SK-N-SH (cell line): Measurements from ENCODE around the gene INPP5E. TPM values are rescaled to one million over a fixed set of nuclear protein-coding genes. Genes with fewer than 3 reads are reported as not detected.

Source experiments
- CTCF ChIA-PET: fragments of 300-600, 350-600 bp; formaldehyde crosslinking; extraction: SDS; loops from one replicate; lab custom pipeline; 2021; lab: Yijun Ruan, JAX
- POLR2A ChIA-PET: fragments of 350-600 bp; sonication (Branson Sonifier 250); formaldehyde crosslinking; extraction: SDS; loops from one replicate; lab custom pipeline; 2020; ENCODE audit warnings: antibody characterized with exemption, inconsistent platforms; lab: Yijun Ruan, JAX
- DNase-seq: peaks from one replicate; pipeline ENCODE4 v3.0.0; 2012
- H2AFZ ChIP-seq: fragments of 200-600 bp; sonication (generic); 2 replicates; pipeline ENCODE4 v1.8.1; 2016; ENCODE audit warnings: antibody characterized with exemption, mild to moderate bottlenecking, low read depth
- H3F3A ChIP-seq: fragments of 200-600 bp; sonication (generic); replicated peaks from 2 replicates; pipeline ENCODE3; 2016; ENCODE audit warnings: antibody characterized with exemption, mild to moderate bottlenecking; ENCODE audit not compliant: insufficient read depth
- H3K27ac ChIP-seq, 2 experiments: fragments of 200-500 bp in 1 of 2; fragments of 200-600 bp in 1 of 2; sonication (Bioruptor generic) in 1 of 2; sonication (generic), shearing (Covaris generic) in 1 of 2; 2 replicates each; pipeline versions ENCODE4 v1.5.1 to v1.6.1; 2014 to 2016; ENCODE audit warnings: low read depth in 2 of 2, inconsistent platforms in 1 of 2, low read length in 1 of 2, mild to moderate bottlenecking in 1 of 2, mixed read lengths in 1 of 2
- H3K27me3 ChIP-seq: fragments of 200-600 bp; sonication (generic), shearing (Covaris generic); 2 replicates; pipeline ENCODE4 v1.6.1; 2016; ENCODE audit warnings: mixed run types; ENCODE audit not compliant: insufficient read depth
- H3K36me3 ChIP-seq, 2 experiments: fragments of 200-500 bp in 1 of 2; fragments of 200-600 bp in 1 of 2; sonication (Bioruptor generic) in 1 of 2; sonication (generic) in 1 of 2; replicated peaks in 1 of 2; 2 replicates each; pipeline versions ENCODE3 to v1.5.1; 2014 to 2016; ENCODE audit warnings: low read length in 1 of 2, mild to moderate bottlenecking in 1 of 2; ENCODE audit not compliant: insufficient read depth in 2 of 2, control insufficient read depth in 1 of 2
- H3K4me1 ChIP-seq, 2 experiments: fragments of 200-500 bp in 1 of 2; fragments of 200-600 bp in 1 of 2; sonication (Bioruptor generic) in 1 of 2; sonication (generic), shearing (Covaris generic) in 1 of 2; 2 replicates each; pipeline versions ENCODE4 v1.5.1 to v1.6.1; 2014 to 2016; ENCODE audit warnings: low read depth in 1 of 2, low read length in 1 of 2, mixed run types in 1 of 2; ENCODE audit not compliant: insufficient read depth in 2 of 2, control insufficient read depth in 1 of 2
- H3K4me2 ChIP-seq: fragments of 200-600 bp; sonication (generic), shearing (Covaris generic); 2 replicates; pipeline ENCODE4 v1.6.1; 2017; ENCODE audit warnings: mixed run types
- H3K4me3 ChIP-seq, 2 experiments: fragments of 200-500 bp in 1 of 2; fragments of 200-600 bp in 1 of 2; sonication (Bioruptor generic) in 1 of 2; sonication (generic), shearing (Covaris generic) in 1 of 2; 2 replicates each; pipeline versions ENCODE4 v1.5.1 to v1.8.1; 2014 to 2016; ENCODE audit warnings: low read depth in 2 of 2, inconsistent platforms in 1 of 2, low read length in 1 of 2, mild to moderate bottlenecking in 1 of 2, mixed read lengths in 1 of 2, moderate library complexity in 1 of 2
- H3K79me2 ChIP-seq: fragments of 200-600 bp; sonication (generic); 2 replicates; pipeline ENCODE4 v1.8.1; 2017; ENCODE audit warnings: mild to moderate bottlenecking; ENCODE audit not compliant: insufficient read depth
- H3K9ac ChIP-seq: fragments of 200-600 bp; sonication (generic); 2 replicates; pipeline ENCODE4 v1.6.1; 2017; ENCODE audit warnings: mixed run types
- H3K9me2 ChIP-seq: fragments of 200-600 bp; sonication (generic); 2 replicates; pipeline ENCODE4 v1.6.1; 2017; ENCODE audit warnings: mixed run types
- H3K9me3 ChIP-seq: fragments of 200-600 bp; sonication (generic); 2 replicates; pipeline ENCODE4 v1.6.1; 2017; ENCODE audit warnings: mixed run types, mild to moderate bottlenecking, moderate library complexity
- H4K20me1 ChIP-seq: fragments of 200-600 bp; sonication (generic); 2 replicates; pipeline ENCODE4 v1.6.1; 2017; ENCODE audit warnings: mild to moderate bottlenecking, mixed run types; ENCODE audit not compliant: insufficient read depth
- CTCF ChIP-seq: fragments of 200-600 bp; sonication (generic); IDR thresholded peaks from 2 replicates; pipeline ENCODE4 v1.6.1; 2017; ENCODE audit warnings: antibody characterized with exemption, mild to moderate bottlenecking, moderate library complexity
- FOSL2 ChIP-seq: IDR thresholded peaks from 2 replicates; pipeline ENCODE4 v1.4.0; 2012; ENCODE audit warnings: low read depth, mild to moderate bottlenecking, moderate library complexity, borderline replicate concordance
- FOXJ3 ChIP-seq: sonication (generic); formaldehyde crosslinking; IDR thresholded peaks from 2 replicates; pipeline ENCODE4 v1.5.1; 2020; ENCODE audit warnings: mild to moderate bottlenecking, missing genetic modification reagents
- FOXM1 ChIP-seq: IDR thresholded peaks from 2 replicates; pipeline ENCODE4 v1.4.0; 2012; ENCODE audit warnings: low read depth, mild to moderate bottlenecking
- GABPA ChIP-seq: IDR thresholded peaks from 2 replicates; pipeline ENCODE4 v1.4.0; 2012; ENCODE audit warnings: low read depth, mild to moderate bottlenecking
- MAX ChIP-seq: IDR thresholded peaks from 2 replicates; pipeline ENCODE4 v1.4.0; 2012; ENCODE audit warnings: low read depth
- POLR2AphosphoS5 ChIP-seq: IDR thresholded peaks from 2 replicates; pipeline ENCODE4 v1.6.1; 2012; ENCODE audit warnings: low read depth, low read length
- RCOR1 ChIP-seq: fragments of 150-350 bp; IDR thresholded peaks from 2 replicates; pipeline ENCODE4 v1.6.1; 2017; ENCODE audit warnings: antibody characterized with exemption, low read length
- SIN3A ChIP-seq: IDR thresholded peaks from 2 replicates; pipeline ENCODE4 v1.6.1; 2012; ENCODE audit warnings: low read depth, mild to moderate bottlenecking, low read length, moderate library complexity, borderline replicate concordance
- YY1 ChIP-seq: IDR thresholded peaks from 2 replicates; pipeline ENCODE4 v1.4.0; 2012; ENCODE audit warnings: low read depth, mild to moderate bottlenecking
- ZBTB33 ChIP-seq: IDR thresholded peaks from 2 replicates; pipeline ENCODE4 v1.4.0; 2012; ENCODE audit warnings: low read depth, borderline replicate concordance
- WGBS: methylation state at CpG from one replicate; pipeline ENCODE4 v1.1.6; 2017; ENCODE audit warnings: low lambda C conversion rate; 5-methylcytosine and 5-hydroxymethylcytosine counted together
- polyA plus RNA-seq, 3 experiments: library from polyadenylated mRNA; depleted of rRNA; stranded (reverse); fragments of >200 nt; gene quantifications; 2 replicates each; pipeline ENCODE4 v1.2.3, GENCODE V29; 2012

INPP5E gene
- polyA plus RNA-seq, 1 of the 3 experiments (the other 2 are of a cell fraction), result 12.8 TPM

GRCh38 chr9:136453326-136453725, 13.7 kb upstream of the INPP5E start (continued):
- no peak for TF ChIP-seq ZBTB33

GRCh38 chr9:136451221-136451877, 11.7 kb upstream of the INPP5E start:
- ChIA-PET POLR2A (no interaction called here), CTCF (interaction anchor here (3.5 kb wide), 1 partner anchor 11 kb away, joined by 14 read pairs; the partner anchor contains the start of gene INPP5E)
- no peak overlapping the region for H3K9ac ChIP-seq
- H4K20me1 ChIP-seq, result no peaks in the 10 kb centered on the region
- no peaks in the 10 kb centered on the region for H3K27me3 ChIP-seq
- H3K27ac ChIP-seq, result no peak overlapping the region
- no peak overlapping the region for H3K4me3 ChIP-seq
- H2AFZ ChIP-seq, result no peak overlapping the region
- peaks cover under 1% of the 10 kb centered on the region for H3F3A ChIP-seq
- no peaks in the 10 kb centered on the region for H3K4me1 ChIP-seq
- H3K79me2 ChIP-seq, result no peaks in the 10 kb centered on the region
- no peak for DNase-seq
- peaks cover 56 to 82% of the 10 kb centered on the region in 2 experiments for H3K36me3 ChIP-seq
- H3K4me2 ChIP-seq, result no peak overlapping the region
- WGBS, result 96% methylated on average over 26 of the region's 26 CpGs
- TF ChIP-seq CTCF (peak; percentile 15; the same call in 1 of the 2 replicates), YY1 (no peak)
- TF ChIP-seq, all 33 proteins: peak for 1
- no peaks in the 10 kb centered on the region for H3K9me2 ChIP-seq
- no peaks in the 10 kb centered on the region for H3K9me3 ChIP-seq

GRCh38 chr9:136448655-136449054, 9.0 kb upstream of the INPP5E start:
- no peak overlapping the region for H3K4me2 ChIP-seq
- no peaks in the 10 kb centered on the region for H3K4me1 ChIP-seq
- no peak overlapping the region for H3K27ac ChIP-seq
- H3K9me3 ChIP-seq, result no peaks in the 10 kb centered on the region
- TF ChIP-seq MAX (no peak), SIN3A (no peak), POLR2AphosphoS5 (no peak), RCOR1 (no peak), FOXM1 (no peak), GABPA (no peak), FOSL2 (no peak), FOXJ3 (no peak)
- TF ChIP-seq, all 33 proteins: peak for 0
- POLR2A ChIA-PET, result no interaction called here
- no peaks in the 10 kb centered on the region; the same call in 1 of the 2 replicates for H3K79me2 ChIP-seq
- H2AFZ ChIP-seq, result no peak overlapping the region
- WGBS, result 94% methylated on average over 3 of the region's 3 CpGs
- H3K36me3 ChIP-seq, result peaks cover 59 to 76% of the 10 kb centered on the region in 2 experiments
- H3F3A ChIP-seq, result peaks cover 3% of the 10 kb centered on the region
- H3K9ac ChIP-seq, result no peak overlapping the region
- no peaks in the 10 kb centered on the region for H3K27me3 ChIP-seq
- CTCF ChIA-PET, result no interaction called here
- H3K4me3 ChIP-seq, result no peak overlapping the region
- H3K9me2 ChIP-seq, result no peaks in the 10 kb centered on the region
- no peaks in the 10 kb centered on the region for H4K20me1 ChIP-seq
- no peak for DNase-seq
